GM13976 (cell line): ENCODE data around the gene PORCN.

Experiments
- DNase-seq: peaks from one replicate; pipeline ENCODE4 v3.0.0; 2012; ENCODE audit warnings: low spot score
- in situ Hi-C: fragments of 300-500 bp; cut with MboI; formaldehyde crosslinking; loops from one replicate; pipeline ENCODE4 v1.12.0; 2022; ENCODE audit warnings: low sequenced_read_pairs, mixed read lengths, inconsistent platforms; ENCODE audit not compliant: unreplicated experiment
- TF ChIP-seq, protein P1 (sequence below): IDR thresholded peaks from 2 replicates; pipeline ENCODE4 v1.5.1; 2012; ENCODE audit warnings: borderline replicate concordance, mild to moderate bottlenecking; ENCODE audit not compliant: insufficient read depth; ENCODE audit errors: extremely low read depth, missing control alignments, control extremely low read depth

Gene PORCN

DNA sequence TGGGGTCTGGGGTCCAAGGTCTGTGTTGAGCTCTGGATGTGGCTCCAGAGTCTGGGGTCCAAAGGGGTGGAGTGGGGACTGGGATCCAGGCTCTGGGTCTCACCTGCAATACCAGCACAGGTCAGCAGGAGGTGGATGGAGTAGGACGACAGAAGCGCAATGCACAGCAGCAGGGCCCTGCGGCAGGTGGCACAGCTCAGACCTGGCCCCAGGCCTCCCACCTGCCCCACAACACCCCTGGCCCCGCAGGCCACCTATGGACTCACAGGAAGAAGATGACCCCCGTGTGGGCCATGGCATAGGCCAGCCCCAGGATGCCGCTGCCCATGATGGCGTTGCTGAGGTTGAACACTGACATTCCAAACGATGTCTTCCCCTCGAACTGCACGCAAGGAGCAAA is 42.1 kb upstream of the PORCN start:
- TF ChIP-seq, protein P1, sequence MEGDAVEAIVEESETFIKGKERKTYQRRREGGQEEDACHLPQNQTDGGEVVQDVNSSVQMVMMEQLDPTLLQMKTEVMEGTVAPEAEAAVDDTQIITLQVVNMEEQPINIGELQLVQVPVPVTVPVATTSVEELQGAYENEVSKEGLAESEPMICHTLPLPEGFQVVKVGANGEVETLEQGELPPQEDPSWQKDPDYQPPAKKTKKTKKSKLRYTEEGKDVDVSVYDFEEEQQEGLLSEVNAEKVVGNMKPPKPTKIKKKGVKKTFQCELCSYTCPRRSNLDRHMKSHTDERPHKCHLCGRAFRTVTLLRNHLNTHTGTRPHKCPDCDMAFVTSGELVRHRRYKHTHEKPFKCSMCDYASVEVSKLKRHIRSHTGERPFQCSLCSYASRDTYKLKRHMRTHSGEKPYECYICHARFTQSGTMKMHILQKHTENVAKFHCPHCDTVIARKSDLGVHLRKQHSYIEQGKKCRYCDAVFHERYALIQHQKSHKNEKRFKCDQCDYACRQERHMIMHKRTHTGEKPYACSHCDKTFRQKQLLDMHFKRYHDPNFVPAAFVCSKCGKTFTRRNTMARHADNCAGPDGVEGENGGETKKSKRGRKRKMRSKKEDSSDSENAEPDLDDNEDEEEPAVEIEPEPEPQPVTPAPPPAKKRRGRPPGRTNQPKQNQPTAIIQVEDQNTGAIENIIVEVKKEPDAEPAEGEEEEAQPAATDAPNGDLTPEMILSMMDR = no peak
- in situ Hi-C loops = loop anchor here (25.0 kb wide), 1 partner anchor 379 kb away; no protein-coding TSS in a partner anchor
- DNase-seq = no peak

DNA sequence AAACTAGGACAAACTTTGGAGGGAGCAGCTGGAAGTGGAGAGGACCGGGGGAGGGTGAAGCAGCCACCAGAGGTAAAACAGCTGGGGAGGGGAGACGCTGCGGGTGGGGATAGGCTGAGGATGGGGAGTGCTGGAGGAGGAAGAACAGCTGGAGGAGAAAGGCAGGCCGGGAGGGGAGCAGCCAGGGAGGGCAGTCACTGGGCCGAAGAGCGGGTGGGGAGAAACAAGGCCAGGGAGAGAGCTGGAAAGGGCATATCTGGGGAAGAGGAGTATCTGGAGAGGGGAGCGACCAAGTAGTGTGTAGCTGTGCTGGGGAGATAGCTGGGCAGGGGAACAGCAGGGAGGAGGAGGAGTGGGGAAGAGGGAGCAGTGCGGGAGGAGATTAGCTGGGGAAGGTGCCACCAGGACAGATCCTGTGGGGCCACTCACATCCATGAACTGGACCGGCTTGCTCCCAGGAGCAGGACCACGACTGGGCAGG is 41.5 kb upstream of the PORCN start:
- no peak for DNase-seq
- in situ Hi-C loops = loop anchor here (25.0 kb wide), 1 partner anchor 380 kb away; no protein-coding TSS in a partner anchor
- TF ChIP-seq, protein P1 = no peak

DNA sequence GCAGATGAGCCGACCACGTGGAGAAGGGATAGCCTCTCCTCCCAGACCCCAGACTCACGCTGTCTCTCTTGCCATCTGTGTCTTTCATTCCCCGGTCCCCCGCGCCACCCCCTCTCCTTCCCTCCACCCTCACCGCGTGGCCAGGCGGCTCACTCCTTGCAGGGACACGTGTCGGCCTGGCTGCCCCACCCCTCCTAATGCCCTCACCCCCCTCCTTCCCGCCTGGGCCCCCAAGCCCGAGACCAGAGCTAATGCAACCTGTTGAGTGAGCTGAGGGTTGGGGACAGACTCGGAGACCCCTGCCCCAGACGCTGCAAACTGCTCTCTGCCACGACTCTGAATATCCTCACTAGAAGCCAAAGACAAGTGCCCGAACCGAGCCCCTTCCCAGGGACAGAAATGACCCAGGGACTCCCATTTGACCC is 40.5 kb upstream of the PORCN start:
- TF ChIP-seq, protein P1 = no peak
- in situ Hi-C loops = loop anchor here (25.0 kb wide), 1 partner anchor 381 kb away; no protein-coding TSS in a partner anchor
- DNase-seq = peak; percentile 65

DNA sequence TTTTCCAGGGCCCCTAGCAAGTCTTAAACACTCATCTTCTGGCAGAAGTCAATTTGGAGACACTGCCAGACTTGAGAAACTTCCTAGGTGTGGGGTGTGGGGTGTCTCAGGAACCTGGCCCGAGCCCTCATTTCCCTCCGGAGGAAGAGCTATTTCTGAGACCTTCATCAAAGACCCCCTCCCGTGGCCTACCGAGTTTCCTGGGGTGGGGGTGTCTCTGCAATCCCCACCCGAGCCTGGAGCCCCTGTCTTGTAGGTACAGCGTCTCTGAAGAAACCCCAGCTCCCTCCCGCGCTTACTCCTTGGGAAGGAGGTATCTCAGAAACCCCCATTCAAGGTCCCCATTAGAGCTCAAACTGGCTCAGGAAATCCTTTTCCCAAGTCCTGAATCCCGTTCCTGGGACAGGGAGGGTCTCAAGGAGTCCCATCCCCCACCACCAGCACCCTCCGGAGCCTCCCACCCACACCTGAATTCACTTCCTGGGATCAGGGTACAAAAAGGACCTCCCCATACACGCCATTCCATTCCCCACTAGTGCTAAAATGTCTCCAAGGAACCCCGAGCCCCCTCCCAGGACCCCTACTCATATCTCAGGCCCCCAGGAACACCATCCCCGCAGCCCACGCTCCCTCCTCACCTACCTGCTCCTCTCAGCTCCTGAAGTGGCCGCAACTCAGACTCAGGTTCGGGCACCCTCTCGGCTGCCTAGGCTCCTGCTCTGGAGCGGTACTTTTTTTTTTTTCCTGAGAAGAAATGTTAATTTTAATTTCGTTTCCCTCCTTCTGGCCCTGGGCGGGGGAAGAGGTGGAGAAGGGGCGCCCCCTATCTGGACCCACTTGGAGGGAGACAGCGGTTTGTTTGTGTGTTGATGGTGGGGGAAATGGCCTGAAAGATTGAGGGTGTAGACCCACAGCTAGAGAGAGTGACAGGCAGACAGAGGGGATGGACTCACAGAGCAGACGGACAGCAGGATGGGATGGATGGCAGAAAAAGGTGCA is 39.8 kb upstream of the PORCN start:
- TF ChIP-seq, protein P1 = peak; percentile 18
- in situ Hi-C loops = loop anchor here (25.0 kb wide), 1 partner anchor 382 kb away; no protein-coding TSS in a partner anchor
- DNase-seq = peak; percentile 62

DNA sequence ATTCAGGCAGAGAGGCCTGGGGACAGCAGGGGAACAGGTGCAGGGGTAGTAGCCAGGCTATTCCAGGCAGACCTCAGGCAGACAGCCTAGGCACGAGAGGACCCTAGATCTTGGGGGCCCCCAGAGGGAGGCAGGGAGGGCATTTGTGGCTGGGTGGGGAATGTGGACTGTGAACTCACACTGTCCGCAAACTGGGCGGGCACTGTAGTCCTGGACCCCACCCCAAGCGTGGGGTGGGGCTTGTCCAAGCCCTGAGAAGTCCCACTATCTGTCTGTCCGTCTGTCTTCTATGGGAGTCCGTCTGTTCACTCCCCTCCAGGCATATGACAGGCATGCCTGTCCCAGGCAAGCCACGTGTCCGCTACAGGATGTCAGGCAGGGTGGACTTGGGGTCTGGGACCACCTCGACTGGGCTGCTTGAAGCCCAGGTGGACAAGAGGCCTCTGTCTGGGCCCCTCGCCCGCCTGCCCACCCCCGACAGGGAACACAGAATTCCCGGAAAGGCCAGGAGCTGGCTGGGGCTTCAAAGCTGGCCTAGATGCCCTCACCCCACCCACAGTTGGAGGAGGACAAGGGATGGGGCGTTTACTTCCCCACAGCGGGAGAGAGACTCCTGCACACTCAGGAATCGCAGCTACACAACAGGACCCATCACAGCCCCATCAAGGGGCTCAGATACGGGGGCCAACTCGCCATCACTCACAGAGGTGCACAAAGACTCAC is 38.5 kb upstream of the PORCN start, which contains the start of gene SLC38A5:
Gene SLC38A5 (minus strand): TSS at position 151 of the 723 bp plus-strand sequence. CDS start 2,336 bp downstream, outside the sequence.
- TF ChIP-seq, protein P1 = no peak
- DNase-seq = no peak
- in situ Hi-C loops = loop anchor here (25.0 kb wide), 1 partner anchor 383 kb away; no protein-coding TSS in a partner anchor

DNA sequence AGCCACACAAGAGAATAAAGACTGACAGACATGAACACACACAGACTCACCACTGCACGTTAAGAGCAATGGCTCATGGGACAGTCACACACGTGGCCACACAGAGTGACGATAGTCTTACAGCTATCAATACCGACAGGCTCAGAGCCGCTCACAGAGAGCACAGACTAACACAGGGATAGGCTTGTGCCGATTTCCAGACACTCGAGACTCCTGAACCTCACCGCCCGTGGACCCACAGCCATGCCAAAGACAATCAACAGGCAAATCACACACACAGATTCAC is 38.0 kb upstream of the PORCN start:
- no peak for DNase-seq
- in situ Hi-C loops = loop anchor here (25.0 kb wide), 1 partner anchor 383 kb away; no protein-coding TSS in a partner anchor
- TF ChIP-seq, protein P1 = no peak
